Head of caudate nucleus (tissue), 42 donors: ENCODE measurements around the gene GRIN2D.

Experiments
- DNase-seq, 42 donors: peaks; one replicate each; pipeline versions ENCODE4 v3.0.0 to v3.0.0-alpha.2; 2020 to 2021; ENCODE audit warnings: mixed read lengths in 7 of 42
- intact Hi-C: fragments of 100-400 bp; cut with DNase I; formaldehyde crosslinking; loops from one replicate; pipeline ENCODE4 v1.15.0; 2022

Gene GRIN2D

DNA sequence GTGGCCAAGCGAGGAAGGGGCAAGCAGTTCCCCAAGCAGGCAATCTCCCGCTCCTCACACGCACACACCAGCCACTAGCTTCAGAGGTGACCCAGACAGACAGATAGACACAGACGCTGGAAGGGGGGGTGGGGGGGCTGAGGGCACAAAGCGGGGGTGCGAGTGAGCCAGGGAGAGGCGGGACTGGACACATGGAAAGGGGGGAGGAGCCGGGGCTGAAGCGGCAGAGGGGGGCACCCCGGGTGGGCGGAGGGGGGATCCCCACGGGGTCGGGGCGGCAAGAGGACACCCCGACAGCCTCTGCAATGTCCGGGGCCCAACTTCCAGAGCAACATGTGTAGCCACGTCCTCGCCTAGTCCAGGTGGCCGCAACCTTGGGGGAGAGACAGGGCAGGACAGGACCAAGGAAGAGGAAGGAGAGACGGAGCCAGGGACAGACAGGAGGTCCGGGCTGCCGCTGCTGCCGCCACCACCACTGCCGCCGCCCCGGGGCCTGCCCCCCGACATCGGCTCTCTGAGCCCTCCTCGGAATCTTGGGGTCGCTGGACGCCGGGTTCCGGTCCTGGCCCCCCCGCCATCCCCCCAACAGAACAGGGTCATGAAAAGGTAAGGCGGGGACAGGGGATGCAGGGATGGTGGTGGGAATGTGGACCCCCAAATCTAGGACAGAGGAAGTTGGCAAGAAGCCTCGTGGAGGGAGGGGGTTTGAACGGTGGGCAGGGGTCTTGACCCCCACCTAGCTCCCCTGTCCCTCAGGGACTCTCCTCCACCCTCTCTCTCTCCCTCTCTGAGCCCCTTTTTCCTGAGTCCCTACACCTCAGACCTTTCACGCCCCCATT, 1.1 kb downstream of the GRIN2D start:
- DNase-seq, result no peak

DNA sequence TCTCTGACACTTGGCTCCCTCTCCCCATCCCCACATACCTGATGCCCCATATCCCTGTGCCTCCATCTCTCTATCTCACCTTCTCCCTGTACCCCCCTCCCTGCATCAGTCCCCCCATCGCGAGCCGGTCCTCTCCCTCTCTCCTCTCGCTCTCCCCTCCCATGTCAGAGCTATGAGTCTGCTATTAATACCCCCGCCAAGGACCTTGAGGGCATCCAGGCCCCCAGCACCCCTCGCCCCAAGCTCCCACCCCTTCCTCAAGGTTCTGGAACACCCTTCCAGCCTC, 1.6 kb downstream of the GRIN2D start:
- intact Hi-C loops, result loop anchor here (10.0 kb wide), 1 partner anchor 50 kb away; the partner anchor contains the start of gene GRWD1
- no peak for DNase-seq

More for the DNA sequence above, 1.1 kb downstream of the GRIN2D start:
- intact Hi-C loops, result loop anchor here (10.0 kb wide), 1 partner anchor 50 kb away; the partner anchor contains the start of gene GRWD1

DNA sequence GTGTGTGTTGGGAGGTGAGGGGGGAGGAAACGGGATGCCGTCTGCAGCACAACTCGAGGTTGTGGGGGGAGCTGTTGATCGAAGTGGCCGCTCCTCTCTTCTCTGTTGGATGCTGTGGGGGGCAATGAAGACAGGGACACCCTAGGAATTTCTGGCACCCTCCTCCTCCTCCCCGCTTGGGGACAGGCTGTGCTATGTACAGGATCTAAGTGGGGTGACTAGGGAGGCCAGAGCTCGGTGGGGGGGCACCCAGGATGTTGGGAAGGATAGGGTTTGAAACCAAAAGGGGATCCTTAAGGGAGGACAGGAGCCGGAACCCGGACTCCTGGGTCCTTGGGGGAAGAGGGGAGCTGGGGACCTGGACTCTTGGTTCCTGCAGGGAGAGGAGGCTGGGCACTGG, 2.0 kb downstream of the GRIN2D start:
- DNase-seq, result no peak
- intact Hi-C loops, result loop anchor here (10.0 kb wide), 1 partner anchor 49 kb away; the partner anchor contains the start of gene GRWD1

DNA sequence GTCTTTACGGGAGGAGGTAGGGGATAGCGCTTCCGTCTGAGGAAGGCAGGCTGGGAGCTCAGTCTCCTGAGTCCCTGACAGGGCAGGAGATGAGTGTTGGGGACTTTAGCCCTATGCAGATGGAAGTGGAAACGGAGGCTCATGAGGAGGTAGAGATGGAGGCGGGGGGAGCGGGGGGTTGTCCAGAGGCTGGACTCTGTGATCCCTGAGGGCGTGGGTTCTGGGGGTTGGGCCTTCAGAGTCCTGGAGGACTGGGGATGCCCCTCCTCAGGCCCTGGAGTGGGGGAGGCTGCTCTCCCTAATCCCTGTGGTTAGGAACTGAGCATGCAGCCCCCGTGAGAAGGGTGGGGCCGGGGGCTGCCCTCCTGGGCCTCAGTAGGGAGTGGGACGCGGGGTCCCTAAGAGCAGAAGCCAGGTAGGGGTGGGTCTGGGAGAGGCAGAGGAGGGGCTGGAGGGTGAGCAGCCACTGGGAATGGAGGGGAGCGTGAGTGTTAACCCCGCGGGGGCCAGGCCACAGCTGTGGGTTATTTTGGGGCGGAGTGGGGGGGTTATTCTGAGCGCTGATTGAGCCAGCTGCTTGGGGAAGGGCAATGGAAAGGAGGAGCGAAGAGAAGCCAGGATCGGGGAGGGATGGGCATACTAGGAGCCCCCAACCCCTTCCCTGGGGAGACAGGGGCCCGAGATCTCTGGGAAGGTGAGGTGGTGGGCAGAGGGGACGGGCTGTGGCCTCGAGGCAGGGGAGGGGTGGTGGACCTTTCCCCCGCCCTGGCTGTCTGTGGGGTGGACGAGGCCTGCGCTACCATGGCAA, 2.8 kb downstream of the GRIN2D start:
- no peak for DNase-seq
- intact Hi-C loops, result loop anchor here (10.0 kb wide), 1 partner anchor 49 kb away; the partner anchor contains the start of gene GRWD1

DNA sequence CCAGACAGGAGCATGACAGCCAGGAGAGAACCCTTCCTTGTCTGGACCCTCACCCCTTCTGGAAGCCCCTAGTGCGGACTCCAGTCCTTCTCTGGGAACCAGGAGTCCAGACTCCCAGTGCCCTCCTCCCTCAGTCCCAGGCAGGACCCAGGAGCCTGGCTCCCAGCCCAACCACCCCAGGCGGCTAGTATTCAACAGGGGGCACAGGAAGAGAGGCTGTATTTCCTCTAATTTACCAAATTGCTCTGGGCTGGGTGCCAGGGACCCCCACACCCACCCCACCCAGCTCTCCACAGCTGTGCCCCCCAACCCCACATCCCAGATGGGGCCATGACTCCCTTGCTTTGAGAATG, 3.3 kb downstream of the GRIN2D start:
- no peak for DNase-seq
- intact Hi-C loops, result loop anchor here (10.0 kb wide), 1 partner anchor 48 kb away; the partner anchor contains the start of gene GRWD1

DNA sequence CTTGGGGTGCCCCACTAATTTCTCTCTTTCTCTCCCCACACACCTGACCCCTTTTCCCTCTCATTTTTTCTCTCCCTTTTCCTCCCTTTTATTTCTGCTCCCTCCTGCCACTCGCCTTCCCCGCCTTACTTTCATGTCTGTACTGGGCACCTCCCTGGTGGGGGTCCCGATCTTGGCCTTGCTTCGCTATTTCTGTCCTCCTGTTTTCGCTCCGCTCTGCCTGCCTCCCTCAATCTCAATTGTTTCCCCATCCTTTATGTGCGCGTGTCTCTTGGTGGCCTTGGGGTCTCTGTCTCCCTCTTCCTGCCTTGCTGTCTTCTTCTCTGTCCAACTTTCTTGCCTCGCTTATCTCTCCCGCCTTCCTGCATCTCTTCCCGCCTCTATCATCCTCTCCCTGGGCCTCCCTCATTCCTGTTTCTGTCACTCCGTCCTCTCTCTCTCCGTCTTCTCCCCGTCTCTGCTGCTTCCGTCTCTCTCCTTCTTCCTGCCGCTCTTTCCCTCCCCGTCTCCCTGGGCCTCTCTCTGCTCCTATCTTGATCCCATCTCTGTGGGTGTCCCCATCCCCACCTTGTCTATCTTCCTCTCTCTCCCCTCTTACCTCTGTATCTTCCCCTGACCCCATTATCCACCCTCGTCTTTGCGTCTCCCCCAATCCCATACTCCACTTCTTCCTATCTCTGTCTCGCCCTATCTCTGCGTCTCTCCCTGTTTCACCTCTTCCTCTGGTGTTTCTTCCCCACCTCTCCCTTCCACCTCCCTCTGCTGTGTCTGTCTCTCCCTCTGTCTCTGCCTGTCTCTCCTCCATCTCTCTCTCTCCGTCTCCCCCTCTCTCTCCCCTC, 4.0 kb downstream of the GRIN2D start:
- DNase-seq, result no peak
- intact Hi-C loops, result loop anchor here (10.0 kb wide), 1 partner anchor 47 kb away; the partner anchor contains the start of gene GRWD1

DNA sequence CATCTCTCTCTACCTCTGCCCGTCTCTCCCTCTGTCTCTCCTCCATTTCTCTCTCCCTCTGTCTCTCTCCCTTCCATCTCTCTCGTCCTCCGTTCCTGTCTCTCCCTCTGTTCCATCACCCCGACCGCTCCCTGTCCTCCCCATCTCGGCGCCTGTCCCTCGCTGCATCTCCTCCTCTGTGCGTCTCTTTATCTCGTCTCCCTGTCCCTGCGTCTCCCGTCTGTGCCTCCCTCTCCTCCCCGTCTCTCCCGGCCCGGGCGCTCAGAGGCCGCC, 4.6 kb downstream of the GRIN2D start:
- no peak for DNase-seq
- intact Hi-C loops, result loop anchor here (10.0 kb wide), 1 partner anchor 47 kb away; the partner anchor contains the start of gene GRWD1

DNA sequence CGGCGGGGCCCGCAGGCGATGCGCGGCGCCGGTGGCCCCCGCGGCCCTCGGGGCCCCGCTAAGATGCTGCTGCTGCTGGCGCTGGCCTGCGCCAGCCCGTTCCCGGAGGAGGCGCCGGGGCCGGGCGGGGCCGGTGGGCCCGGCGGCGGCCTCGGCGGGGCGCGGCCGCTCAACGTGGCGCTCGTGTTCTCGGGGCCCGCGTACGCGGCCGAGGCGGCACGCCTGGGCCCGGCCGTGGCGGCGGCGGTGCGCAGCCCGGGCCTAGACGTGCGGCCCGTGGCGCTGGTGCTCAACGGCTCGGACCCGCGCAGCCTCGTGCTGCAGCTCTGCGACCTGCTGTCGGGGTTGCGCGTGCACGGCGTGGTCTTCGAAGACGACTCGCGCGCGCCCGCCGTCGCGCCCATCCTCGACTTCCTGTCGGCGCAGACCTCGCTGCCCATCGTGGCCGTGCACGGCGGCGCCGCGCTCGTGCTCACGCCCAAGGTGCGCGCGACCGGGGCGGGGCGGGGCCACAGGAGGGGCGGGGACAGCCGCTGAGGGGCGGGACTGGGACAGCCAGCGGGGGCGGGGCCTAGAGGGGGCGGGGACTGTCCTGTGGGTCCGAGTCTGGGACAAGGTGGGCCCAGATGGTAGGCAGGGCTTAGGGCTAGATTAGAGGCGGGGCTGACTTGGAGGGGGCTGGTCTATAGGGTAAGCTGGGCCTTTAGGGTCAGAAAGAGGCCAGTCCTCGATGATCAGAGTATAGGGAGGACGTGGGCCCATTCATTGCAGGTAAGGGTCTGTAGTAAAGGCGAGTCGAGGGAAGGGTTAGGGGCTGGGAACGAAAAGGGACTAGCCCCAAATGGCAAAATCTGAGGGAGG, 5.1 kb downstream of the GRIN2D start:
- peak in 26 of 42 donors; percentile 11 to 63 (median 30) for DNase-seq
- intact Hi-C loops, result loop anchor here (10.0 kb wide), 1 partner anchor 46 kb away; the partner anchor contains the start of gene GRWD1

DNA sequence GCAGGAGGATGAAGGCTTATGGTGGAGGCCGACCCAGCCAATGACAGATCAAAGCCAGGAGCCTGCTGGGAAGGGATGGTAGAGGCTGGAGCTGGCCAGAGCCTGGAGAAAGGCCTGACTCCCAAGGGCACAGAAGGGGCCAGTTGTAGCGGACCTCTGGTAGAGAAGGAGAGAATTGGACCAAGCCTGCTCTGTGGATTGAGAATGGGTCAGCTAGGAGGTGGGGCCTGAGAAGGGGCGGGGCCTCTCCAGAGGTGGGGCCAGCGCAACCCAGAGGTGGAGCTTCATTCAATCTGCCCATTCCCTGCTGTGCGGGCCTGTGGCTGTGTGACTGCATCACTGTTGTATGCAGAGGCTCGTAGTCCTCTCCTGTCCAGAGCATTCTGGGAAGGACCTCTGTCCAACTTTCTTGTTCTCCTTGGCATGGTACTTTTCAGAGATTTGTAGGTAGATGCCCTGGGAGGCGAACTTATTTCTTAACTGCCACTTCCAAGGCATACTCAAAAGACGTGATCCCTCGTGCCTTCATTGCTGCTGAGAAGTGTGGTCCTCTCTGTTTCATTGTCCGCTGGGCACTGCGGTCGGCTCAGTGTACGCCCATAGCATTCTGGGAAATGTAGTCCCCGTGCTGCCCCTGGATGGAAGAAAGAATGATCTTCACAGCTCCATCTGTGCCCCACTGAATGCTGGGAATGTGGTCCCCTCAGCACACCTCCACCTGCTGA, 6.7 kb downstream of the GRIN2D start:
- intact Hi-C loops, result no loop called here
- peak in 2 of 42 donors; percentile 13 to 22 for DNase-seq

DNA sequence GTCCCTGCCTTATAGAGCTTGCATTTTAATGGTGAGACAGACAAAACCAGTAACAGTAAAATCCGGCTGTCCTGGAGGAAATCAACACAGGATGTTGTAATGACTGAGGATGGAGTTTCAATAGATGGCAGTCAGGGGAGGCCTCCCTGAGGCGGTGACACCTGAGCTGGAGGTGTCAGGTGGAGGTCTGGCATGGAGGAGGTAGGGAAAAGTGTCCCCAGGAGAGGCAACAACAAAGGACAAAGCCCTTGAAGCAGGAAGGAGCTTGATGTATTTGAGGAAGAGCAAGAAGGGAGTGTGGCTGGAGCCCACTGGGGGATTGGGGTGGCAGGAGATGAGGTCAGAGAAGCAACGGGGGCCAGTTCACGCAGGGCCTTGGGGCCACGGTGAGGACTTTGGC, 7.8 kb downstream of the GRIN2D start:
- intact Hi-C loops, result no loop called here
- no peak for DNase-seq

DNA sequence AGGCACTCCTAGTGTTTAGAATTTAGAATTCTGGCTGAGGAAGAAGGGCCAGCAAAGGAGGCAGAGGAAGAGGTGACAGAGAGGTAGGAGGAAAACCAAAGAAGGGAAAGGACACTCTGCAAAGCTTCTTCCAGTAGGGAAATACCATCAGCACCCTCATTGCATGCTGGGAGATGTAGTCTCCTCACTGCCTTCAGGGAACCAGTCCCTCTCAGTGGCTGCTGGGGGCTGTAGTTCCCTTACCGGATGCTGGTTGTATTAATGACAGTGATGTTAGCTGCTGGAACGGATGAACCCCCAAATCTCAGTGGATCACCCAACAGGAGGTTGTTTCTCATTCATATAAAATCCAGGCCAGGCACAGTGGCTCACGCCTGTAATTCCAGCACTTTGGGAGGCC, 10.1 kb downstream of the GRIN2D start:
- peak in 38 of 42 donors; percentile 23 to 83 (median 59) for DNase-seq
- intact Hi-C loops, result no loop called here

DNA sequence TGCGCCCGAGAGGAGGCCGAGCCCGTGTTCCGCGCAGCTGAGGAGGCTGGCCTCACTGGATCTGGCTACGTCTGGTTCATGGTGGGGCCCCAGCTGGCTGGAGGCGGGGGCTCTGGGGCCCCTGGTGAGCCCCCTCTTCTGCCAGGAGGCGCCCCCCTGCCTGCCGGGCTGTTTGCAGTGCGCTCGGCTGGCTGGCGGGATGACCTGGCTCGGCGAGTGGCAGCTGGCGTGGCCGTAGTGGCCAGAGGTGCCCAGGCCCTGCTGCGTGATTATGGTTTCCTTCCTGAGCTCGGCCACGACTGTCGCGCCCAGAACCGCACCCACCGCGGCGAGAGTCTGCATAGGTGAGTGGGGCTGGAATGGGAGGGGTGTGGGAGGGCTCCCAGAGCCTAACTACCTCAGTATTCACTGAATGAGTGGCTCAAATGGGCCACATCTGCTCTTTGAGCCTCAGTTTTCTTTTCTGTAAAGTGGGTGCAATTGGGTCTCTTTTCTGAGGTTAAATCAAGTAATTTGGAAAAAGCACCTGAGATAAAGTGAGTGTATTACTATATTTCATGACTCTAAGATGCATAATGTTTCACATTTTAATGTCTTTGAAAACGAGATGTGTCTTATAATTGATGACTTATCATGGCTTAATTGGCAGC, 11.7 kb downstream of the GRIN2D start:
- no peak for DNase-seq
- intact Hi-C loops, result no loop called here

DNA sequence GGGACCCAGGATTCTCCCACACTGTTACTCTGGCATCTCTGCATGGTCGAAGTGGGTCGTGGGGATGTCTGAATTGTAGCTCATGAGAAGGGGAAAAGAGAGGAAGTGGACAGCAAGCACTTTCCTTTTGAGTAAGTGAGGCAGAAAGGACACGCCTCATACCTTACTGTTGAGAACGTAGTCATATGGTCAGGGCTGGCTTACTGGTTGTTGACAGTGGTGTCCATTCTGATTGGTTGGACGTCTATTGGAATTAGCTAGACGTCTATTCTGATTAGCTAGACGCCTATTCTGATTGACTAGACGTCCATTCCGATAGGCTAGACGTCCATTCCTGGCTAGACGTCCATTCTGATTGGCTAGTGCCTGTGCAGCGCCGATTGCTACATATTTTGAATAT, 12.4 kb downstream of the GRIN2D start:
- intact Hi-C loops, result no loop called here
- no peak for DNase-seq

DNA sequence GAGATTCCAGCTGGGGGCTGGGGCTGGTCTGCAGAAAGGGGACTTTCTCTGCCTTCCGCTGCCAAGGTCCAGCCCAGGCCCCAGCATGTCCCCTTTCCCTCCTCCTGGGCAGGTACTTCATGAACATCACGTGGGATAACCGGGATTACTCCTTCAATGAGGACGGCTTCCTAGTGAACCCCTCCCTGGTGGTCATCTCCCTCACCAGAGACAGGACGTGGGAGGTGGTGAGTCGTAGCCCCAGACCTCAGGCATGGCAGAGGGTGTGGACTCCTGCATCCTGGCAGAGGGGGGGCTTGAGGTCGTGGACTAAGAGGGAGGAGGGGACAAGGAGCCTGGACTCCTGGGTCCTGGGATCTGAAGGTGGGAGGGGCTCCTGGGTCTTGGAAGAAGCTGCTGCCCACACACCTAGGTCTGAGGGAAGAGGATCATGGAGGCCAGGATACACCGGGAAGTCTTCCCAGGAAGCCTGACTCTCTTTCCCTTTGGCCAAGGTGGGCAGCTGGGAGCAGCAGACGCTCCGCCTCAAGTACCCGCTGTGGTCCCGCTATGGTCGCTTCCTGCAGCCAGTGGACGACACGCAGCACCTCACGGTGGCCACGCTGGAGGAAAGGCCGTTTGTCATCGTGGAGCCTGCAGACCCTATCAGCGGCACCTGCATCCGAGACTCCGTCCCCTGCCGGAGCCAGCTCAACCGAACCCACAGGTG, 20.6 kb downstream of the GRIN2D start:
- DNase-seq, result peak in 1 of 42 donors; percentile 16
- intact Hi-C loops, result no loop called here

DNA sequence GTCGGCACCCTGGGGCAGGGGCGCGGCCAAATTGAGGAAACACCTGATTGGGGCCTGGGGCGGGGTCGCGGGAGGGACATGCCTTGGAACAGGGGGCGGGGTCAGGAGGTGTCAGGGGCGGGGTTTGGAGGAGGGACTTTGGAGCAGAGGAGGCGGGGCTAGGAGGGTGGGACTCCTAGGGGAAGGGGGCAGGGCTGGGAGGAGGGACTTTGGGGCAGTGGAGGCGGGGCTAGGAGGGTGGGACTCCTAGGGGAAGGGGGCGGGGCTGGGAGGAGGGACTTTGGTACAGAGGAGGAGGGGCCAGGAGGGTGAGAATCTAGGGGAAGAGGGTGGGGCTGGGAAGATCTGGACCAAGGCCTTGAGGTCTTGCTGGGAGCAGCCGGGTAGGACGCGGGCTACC, 21.9 kb downstream of the GRIN2D start:
- DNase-seq, result peak in 37 of 42 donors; percentile 13 to 74 (median 50)
- intact Hi-C loops, result no loop called here

DNA sequence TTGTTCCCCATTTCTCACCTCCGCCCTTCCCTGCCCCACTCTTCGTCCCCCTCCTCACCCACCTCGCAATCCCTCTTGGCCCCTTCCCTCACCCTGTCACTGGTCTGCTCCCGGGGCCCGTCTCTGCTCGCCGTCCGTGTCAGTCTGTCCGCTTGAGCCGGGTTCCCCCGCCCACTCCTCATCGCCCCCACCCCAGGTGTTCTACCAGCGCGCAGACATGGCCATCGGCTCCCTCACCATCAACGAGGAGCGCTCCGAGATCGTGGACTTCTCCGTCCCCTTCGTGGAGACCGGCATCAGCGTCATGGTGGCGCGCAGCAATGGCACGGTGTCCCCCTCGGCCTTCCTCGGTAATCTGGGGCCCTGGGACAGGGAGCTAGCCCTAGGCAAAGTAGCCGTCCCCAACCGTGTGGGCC, 22.3 kb downstream of the GRIN2D start:
- no peak for DNase-seq
- intact Hi-C loops, result no loop called here

DNA sequence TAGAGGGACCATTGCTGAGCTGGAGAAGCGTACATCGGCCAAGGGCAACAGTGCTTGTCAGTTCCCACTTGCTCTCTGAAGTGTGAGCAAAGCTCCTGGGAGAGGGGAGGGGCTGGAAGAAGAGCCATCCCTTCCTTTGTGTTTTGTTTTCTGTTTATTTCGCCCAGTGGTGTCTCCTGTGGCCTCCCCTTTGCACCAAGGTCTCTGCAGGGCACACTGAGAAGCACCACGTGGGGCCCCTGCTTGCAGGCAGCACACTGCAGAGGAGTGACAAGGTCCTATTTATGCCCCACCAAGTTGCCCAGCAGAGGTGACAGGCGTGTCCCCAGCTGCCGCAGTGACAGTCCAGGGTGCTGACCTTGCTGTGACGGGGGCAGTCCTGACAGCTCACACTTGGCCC, 24.0 kb downstream of the GRIN2D start:
- DNase-seq, result no peak
- intact Hi-C loops, result no loop called here
